Measurements from ENCODE around the gene DCHS2.

DCHS2 gene

DNA sequence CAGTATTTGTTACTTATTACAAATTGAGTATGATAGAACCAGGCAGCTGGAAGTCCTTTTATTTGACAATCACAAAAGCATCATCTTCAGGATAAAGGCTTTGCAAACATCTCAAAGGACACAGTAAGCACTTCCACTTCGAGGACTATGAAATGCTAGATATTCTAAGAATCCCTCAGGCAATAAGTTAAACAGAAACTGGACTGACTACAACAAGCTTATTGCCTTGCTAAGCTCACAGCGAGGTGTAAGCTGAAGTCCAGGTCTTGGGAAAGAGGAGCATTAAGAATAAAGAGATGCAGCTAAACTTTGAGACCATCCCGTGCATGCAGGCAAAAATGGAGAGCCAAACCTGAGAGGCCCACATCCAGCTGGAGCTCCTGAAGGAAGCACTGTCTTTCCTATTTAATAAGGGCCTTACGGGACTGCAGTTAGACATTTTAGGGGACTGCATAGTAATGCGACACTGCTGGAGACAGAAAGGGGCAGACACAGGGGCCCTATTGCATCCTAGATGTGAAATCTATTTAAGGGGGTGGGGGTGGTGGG, 38.7 kb downstream of the DCHS2 start:
- H3K79me2 ChIP-seq (ENCODE audit: insufficient read depth, low read length): no peaks in the 10 kb centered on the region

DNA sequence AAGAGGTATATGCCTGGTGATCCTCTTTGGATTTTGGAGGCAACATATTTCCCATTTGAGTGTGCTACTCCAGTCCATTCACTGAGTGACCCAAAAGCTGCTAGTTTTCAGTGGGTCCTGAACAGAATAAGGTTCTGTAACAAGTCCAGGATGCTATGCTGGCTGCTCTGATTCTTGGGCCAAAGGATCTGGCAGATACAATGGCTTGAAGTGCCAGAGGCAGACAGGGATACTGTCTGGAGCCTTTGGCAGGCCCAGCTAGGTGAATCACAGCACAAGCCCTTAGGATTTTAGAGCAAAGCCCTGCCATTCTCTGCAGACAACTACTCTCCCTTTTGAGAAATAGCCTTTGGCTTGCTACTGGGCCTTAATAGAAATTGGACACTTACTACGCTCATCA, 40.6 kb downstream of the DCHS2 start:
- no peak overlapping the region for H3K4me2 ChIP-seq (ENCODE audit: low read length)
- H3K36me3 ChIP-seq (ENCODE audit: insufficient read depth, low read length): no peaks in the 10 kb centered on the region
- no peak overlapping the region for H3K4me3 ChIP-seq (ENCODE audit: low read depth, low read length, poor library complexity, severe bottlenecking)
- H3K27me3 ChIP-seq (ENCODE audit: insufficient read depth, low read length): no peaks in the 10 kb centered on the region
- no peaks in the 10 kb centered on the region for H4K20me1 ChIP-seq (ENCODE audit: insufficient read depth, low read length)
- H3K27ac ChIP-seq (ENCODE audit: low read depth, low read length, poor library complexity, severe bottlenecking): no peak overlapping the region
- H3K9me3 ChIP-seq (ENCODE audit: low read length): no peaks in the 10 kb centered on the region
- H3K79me2 ChIP-seq (ENCODE audit: insufficient read depth, low read length): no peaks in the 10 kb centered on the region
- H3F3A ChIP-seq (ENCODE audit: insufficient read depth, low read length): no peaks in the 10 kb centered on the region
- TF ChIP-seq, protein P1, sequence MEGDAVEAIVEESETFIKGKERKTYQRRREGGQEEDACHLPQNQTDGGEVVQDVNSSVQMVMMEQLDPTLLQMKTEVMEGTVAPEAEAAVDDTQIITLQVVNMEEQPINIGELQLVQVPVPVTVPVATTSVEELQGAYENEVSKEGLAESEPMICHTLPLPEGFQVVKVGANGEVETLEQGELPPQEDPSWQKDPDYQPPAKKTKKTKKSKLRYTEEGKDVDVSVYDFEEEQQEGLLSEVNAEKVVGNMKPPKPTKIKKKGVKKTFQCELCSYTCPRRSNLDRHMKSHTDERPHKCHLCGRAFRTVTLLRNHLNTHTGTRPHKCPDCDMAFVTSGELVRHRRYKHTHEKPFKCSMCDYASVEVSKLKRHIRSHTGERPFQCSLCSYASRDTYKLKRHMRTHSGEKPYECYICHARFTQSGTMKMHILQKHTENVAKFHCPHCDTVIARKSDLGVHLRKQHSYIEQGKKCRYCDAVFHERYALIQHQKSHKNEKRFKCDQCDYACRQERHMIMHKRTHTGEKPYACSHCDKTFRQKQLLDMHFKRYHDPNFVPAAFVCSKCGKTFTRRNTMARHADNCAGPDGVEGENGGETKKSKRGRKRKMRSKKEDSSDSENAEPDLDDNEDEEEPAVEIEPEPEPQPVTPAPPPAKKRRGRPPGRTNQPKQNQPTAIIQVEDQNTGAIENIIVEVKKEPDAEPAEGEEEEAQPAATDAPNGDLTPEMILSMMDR (IDR thresholded peaks at IDR 0.05; ENCODE audit: low read length): no peak
- TF ChIP-seq EZH2 (IDR thresholded peaks at IDR 0.05; ENCODE audit: borderline replicate concordance, low read length): no peak
- H3K9ac ChIP-seq (ENCODE audit: low read length): no peak overlapping the region
- no peaks in the 10 kb centered on the region for H3K4me1 ChIP-seq (ENCODE audit: insufficient read depth, low read length, severe bottlenecking)
- H2AFZ ChIP-seq (ENCODE audit: low read length): no peak overlapping the region
- H3K9me2 ChIP-seq (ENCODE audit: low read depth, low read length): no peaks in the 10 kb centered on the region

More for the DNA sequence above, 38.7 kb downstream of the DCHS2 start:
- Histone ChIP-seq H2AFZ (ENCODE audit: low read length) (no peak overlapping the region), H3F3A (ENCODE audit: insufficient read depth, low read length) (no peaks in the 10 kb centered on the region), H3K4me1 (ENCODE audit: insufficient read depth, low read length, severe bottlenecking) (no peaks in the 10 kb centered on the region), H3K9ac (ENCODE audit: low read length) (no peak overlapping the region), H3K36me3 (ENCODE audit: insufficient read depth, low read length) (no peaks in the 10 kb centered on the region), H3K4me2 (ENCODE audit: low read length) (no peak overlapping the region), H4K20me1 (ENCODE audit: insufficient read depth, low read length) (no peaks in the 10 kb centered on the region), H3K9me3 (ENCODE audit: low read length) (no peaks in the 10 kb centered on the region), H3K9me2 (ENCODE audit: low read depth, low read length) (no peaks in the 10 kb centered on the region), H3K27me3 (ENCODE audit: insufficient read depth, low read length) (no peaks in the 10 kb centered on the region), H3K4me3 (ENCODE audit: low read depth, low read length, poor library complexity, severe bottlenecking) (no peak overlapping the region), H3K27ac (ENCODE audit: low read depth, low read length, poor library complexity, severe bottlenecking) (no peak overlapping the region)
- no peak for TF ChIP-seq EZH2 (IDR thresholded peaks at IDR 0.05; ENCODE audit: borderline replicate concordance, low read length)
- TF ChIP-seq, protein P1 (IDR thresholded peaks at IDR 0.05; ENCODE audit: low read length): no peak

DNA sequence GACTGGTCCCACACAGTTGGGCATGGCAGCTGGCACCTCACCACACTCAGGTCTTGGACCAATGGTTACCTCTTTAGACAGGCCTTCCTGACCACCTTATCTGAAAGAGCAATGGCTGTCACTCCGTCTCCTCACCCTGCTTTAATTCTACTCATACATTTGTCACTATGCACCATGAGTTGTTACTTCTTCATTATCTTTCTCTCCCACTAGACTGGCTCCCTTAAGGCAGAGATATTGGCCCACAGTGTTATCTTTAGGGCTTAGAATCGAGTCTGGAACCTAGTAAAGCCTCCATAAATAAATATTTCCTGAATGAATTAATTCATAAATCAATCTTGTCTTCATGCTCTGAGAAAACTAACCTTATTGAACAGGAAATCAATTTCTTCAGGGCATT, 46.6 kb downstream of the DCHS2 start:
- Histone ChIP-seq H2AFZ (ENCODE audit: low read length) (no peak overlapping the region), H3K4me2 (ENCODE audit: low read length) (no peak overlapping the region), H3K27me3 (ENCODE audit: insufficient read depth, low read length) (no peaks in the 10 kb centered on the region), H3K9ac (ENCODE audit: low read length) (no peak overlapping the region), H3F3A (ENCODE audit: insufficient read depth, low read length) (no peaks in the 10 kb centered on the region), H4K20me1 (ENCODE audit: insufficient read depth, low read length) (no peaks in the 10 kb centered on the region), H3K4me1 (ENCODE audit: insufficient read depth, low read length, severe bottlenecking) (no peaks in the 10 kb centered on the region), H3K79me2 (ENCODE audit: insufficient read depth, low read length) (no peaks in the 10 kb centered on the region), H3K27ac (ENCODE audit: low read depth, low read length, poor library complexity, severe bottlenecking) (no peak overlapping the region), H3K36me3 (ENCODE audit: insufficient read depth, low read length) (no peaks in the 10 kb centered on the region), H3K9me3 (ENCODE audit: low read length) (no peaks in the 10 kb centered on the region), H3K9me2 (ENCODE audit: low read depth, low read length) (no peaks in the 10 kb centered on the region), H3K4me3 (ENCODE audit: low read depth, low read length, poor library complexity, severe bottlenecking) (no peak overlapping the region)
- TF ChIP-seq EZH2 (IDR thresholded peaks at IDR 0.05; ENCODE audit: borderline replicate concordance, low read length): no peak
- TF ChIP-seq, protein P1 (IDR thresholded peaks at IDR 0.05; ENCODE audit: low read length): no peak
